Hepatocyte (in vitro differentiated cells): ENCODE measurements around the gene AGFG2.

Experiments used
- EZH2 ChIP-seq: fragments of 200-600 bp; sonication (generic); IDR thresholded peaks from 2 replicates; pipeline ENCODE4 v1.6.1; 2016; ENCODE audit warnings: antibody characterized with exemption, mild to moderate bottlenecking, borderline replicate concordance
- EZH2phosphoT487 ChIP-seq: fragments of 200-600 bp; sonication (generic); IDR thresholded peaks from one replicate; pipeline ENCODE4 v1.6.1; 2018; ENCODE audit warnings: antibody characterized with exemption, mild to moderate bottlenecking, low read depth, moderate library complexity; ENCODE audit not compliant: unreplicated experiment, severe bottlenecking
- TF ChIP-seq, protein P1 (sequence below): fragments of 200-600 bp; sonication (generic); IDR thresholded peaks from 2 replicates; pipeline ENCODE4 v1.5.1; 2016; ENCODE audit warnings: antibody characterized with exemption, mild to moderate bottlenecking; ENCODE audit not compliant: poor library complexity

DNA sequence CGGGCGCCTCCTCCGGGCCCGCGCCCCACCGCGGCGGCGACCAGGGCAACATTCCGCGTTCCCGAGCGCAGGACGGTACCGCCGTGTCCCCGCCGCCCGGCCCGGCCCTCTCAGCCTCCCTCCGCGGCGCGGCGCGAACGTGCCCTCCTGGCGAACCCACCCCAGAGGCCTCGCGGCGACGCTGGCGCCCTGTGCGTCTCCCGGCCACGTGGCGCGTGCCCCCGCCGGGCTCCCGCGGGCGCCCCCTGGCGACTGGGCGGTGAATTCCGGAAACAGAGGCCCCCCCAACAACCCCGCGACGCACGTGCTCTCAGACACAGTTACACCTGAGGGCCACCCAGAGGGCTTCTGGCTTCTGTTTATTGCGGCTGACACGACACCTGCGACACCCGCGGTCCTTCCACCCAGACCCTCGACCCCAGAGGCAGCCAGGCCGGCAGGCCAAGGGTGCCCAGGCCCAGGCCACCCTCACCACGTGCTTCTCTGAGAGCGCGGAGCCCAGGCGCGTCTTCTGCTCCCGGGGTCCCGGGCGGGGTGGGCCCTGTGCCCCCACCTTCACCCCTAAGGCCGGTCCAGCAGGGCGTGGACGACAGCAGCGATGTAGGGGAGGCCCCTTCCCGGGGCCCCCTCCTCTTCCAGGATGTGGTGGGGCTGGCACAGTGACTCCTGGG lies 34.8 kb downstream of the AGFG2 start, which contains the start of gene SAP25:
- TF ChIP-seq, protein P1, sequence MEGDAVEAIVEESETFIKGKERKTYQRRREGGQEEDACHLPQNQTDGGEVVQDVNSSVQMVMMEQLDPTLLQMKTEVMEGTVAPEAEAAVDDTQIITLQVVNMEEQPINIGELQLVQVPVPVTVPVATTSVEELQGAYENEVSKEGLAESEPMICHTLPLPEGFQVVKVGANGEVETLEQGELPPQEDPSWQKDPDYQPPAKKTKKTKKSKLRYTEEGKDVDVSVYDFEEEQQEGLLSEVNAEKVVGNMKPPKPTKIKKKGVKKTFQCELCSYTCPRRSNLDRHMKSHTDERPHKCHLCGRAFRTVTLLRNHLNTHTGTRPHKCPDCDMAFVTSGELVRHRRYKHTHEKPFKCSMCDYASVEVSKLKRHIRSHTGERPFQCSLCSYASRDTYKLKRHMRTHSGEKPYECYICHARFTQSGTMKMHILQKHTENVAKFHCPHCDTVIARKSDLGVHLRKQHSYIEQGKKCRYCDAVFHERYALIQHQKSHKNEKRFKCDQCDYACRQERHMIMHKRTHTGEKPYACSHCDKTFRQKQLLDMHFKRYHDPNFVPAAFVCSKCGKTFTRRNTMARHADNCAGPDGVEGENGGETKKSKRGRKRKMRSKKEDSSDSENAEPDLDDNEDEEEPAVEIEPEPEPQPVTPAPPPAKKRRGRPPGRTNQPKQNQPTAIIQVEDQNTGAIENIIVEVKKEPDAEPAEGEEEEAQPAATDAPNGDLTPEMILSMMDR = no peak
- TF ChIP-seq EZH2 = no peak
- no peak for TF ChIP-seq EZH2phosphoT487
